Astrocyte (in vitro differentiated cells and primary cell): ENCODE results near the gene PHAF1.

ENCODE experiments used
- EZH2 ChIP-seq: IDR thresholded peaks from 2 replicates; pipeline ENCODE4 v1.6.1; 2012; ENCODE audit warnings: mild to moderate bottlenecking, low read length, inconsistent platforms; ENCODE audit not compliant: insufficient read depth
- TF ChIP-seq, protein P1 (sequence below): IDR thresholded peaks from 2 replicates; pipeline ENCODE4 v1.5.1; 2011; ENCODE audit warnings: low read depth, mild to moderate bottlenecking, inconsistent platforms, low read length, moderate library complexity; ENCODE audit not compliant: insufficient read depth

DNA sequence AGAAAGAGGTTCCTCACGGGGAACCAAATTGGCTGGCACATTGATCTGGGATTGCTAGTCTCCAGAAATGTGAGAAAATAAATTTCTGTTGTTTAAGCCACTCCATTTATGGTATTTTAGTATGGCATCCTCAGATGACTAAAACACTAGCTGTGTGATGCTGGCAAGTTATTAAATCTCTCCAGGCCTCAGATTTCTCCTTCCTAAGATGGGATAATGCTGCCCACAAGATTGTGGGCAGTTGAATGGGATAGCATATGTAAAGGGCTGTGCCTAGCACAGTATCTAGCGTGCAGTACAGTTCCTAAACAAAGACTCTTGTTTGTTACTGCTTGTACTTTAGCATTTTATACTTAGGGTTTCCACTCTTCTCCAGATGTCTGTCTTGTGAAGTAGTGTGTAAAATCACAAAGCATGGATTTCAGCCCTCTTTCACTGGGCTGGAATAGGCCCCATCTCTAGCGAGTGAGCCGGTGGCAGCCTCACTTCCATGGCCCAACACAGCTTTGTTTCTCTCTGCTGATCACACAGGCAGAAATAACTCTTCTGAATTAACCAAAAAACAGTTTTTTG is 38.2 kb upstream of the PHAF1 start:
- no peak for TF ChIP-seq EZH2
- TF ChIP-seq, protein P1, sequence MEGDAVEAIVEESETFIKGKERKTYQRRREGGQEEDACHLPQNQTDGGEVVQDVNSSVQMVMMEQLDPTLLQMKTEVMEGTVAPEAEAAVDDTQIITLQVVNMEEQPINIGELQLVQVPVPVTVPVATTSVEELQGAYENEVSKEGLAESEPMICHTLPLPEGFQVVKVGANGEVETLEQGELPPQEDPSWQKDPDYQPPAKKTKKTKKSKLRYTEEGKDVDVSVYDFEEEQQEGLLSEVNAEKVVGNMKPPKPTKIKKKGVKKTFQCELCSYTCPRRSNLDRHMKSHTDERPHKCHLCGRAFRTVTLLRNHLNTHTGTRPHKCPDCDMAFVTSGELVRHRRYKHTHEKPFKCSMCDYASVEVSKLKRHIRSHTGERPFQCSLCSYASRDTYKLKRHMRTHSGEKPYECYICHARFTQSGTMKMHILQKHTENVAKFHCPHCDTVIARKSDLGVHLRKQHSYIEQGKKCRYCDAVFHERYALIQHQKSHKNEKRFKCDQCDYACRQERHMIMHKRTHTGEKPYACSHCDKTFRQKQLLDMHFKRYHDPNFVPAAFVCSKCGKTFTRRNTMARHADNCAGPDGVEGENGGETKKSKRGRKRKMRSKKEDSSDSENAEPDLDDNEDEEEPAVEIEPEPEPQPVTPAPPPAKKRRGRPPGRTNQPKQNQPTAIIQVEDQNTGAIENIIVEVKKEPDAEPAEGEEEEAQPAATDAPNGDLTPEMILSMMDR: no peak
